Ishikawa (cell line): ENCODE data around the gene FZD2.
A peak's percentile ranks its signal among the peaks of the same experiment; 100 is the strongest.

ENCODE experiments used
- CEBPB ChIP-seq: IDR thresholded peaks from 2 replicates; pipeline ENCODE4 v1.6.1; 2012
- CREB1 ChIP-seq: IDR thresholded peaks from 2 replicates; pipeline ENCODE4 v1.6.1; 2012; ENCODE audit warnings: low read depth
- EGR1 ChIP-seq: IDR thresholded peaks from 2 replicates; pipeline ENCODE4 v1.6.1; 2012
- EP300 ChIP-seq: IDR thresholded peaks from 2 replicates; pipeline ENCODE4 v1.6.1; 2012; ENCODE audit warnings: borderline replicate concordance
- FOXM1 ChIP-seq: IDR thresholded peaks from 2 replicates; pipeline ENCODE4 v1.6.1; 2012; ENCODE audit warnings: low read depth, borderline replicate concordance
- NFIC ChIP-seq: IDR thresholded peaks from 2 replicates; pipeline ENCODE4 v1.6.1; 2012
- RAD21 ChIP-seq: IDR thresholded peaks from 2 replicates; pipeline ENCODE4 v1.6.1; 2012; ENCODE audit warnings: low read depth
- REST ChIP-seq: IDR thresholded peaks from 2 replicates; pipeline ENCODE4 v1.6.1; 2012; ENCODE audit warnings: low read depth, mild to moderate bottlenecking
- TAF1 ChIP-seq: IDR thresholded peaks from 2 replicates; pipeline ENCODE4 v1.6.1; 2012; ENCODE audit warnings: low read depth, mild to moderate bottlenecking
- TCF12 ChIP-seq: IDR thresholded peaks from 2 replicates; pipeline ENCODE4 v1.6.1; 2012; ENCODE audit warnings: low read depth
- TEAD4 ChIP-seq: IDR thresholded peaks from 2 replicates; pipeline ENCODE4 v1.6.1; 2012
- USF1 ChIP-seq: IDR thresholded peaks from 2 replicates; pipeline ENCODE4 v1.6.1; 2012
- YY1 ChIP-seq: IDR thresholded peaks from 2 replicates; pipeline ENCODE4 v1.6.1; 2012; ENCODE audit warnings: low read depth
- ZBTB7A ChIP-seq: IDR thresholded peaks from 2 replicates; pipeline ENCODE4 v1.6.1; 2012; ENCODE audit warnings: low read depth
- TF ChIP-seq, protein P1 (sequence below): IDR thresholded peaks from 2 replicates; pipeline ENCODE4 v1.6.1; 2012

The FZD2 gene

GRCh38 chr17:44555099-44555498 is 2.2 kb upstream of the FZD2 start:
- TF ChIP-seq RAD21 (no peak), TAF1 (no peak), EGR1 (no peak), NFIC (no peak), CEBPB (no peak), TCF12 (no peak), FOXM1 (no peak), CREB1 (no peak), EP300 (no peak), TEAD4 (no peak)
- TF ChIP-seq, protein P1, sequence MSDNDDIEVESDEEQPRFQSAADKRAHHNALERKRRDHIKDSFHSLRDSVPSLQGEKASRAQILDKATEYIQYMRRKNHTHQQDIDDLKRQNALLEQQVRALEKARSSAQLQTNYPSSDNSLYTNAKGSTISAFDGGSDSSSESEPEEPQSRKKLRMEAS, result no peak

- no peak for TF ChIP-seq EP300
- TF ChIP-seq NFIC, result no peak
- 0 out of 2 replicates have a peak, but pooled peaks have one; percentile 35 for TF ChIP-seq YY1
- peak; percentile 35 for TF ChIP-seq TAF1
- TF ChIP-seq, protein P1, result peak; percentile 94
- TF ChIP-seq ZBTB7A, result no peak; the same call in 1 of the 2 replicates
Observed at GRCh38 chr17:44556166-44556831, 985 bp upstream of the FZD2 start.

DNA sequence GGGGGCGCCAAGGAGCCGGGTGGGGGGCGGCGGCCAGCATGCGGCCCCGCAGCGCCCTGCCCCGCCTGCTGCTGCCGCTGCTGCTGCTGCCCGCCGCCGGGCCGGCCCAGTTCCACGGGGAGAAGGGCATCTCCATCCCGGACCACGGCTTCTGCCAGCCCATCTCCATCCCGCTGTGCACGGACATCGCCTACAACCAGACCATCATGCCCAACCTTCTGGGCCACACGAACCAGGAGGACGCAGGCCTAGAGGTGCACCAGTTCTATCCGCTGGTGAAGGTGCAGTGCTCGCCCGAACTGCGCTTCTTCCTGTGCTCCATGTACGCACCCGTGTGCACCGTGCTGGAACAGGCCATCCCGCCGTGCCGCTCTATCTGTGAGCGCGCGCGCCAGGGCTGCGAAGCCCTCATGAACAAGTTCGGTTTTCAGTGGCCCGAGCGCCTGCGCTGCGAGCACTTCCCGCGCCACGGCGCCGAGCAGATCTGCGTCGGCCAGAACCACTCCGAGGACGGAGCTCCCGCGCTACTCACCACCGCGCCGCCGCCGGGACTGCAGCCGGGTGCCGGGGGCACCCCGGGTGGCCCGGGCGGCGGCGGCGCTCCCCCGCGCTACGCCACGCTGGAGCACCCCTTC is 484 bp downstream of the FZD2 start:
- TF ChIP-seq TEAD4 (no peak), YY1 (no peak), CEBPB (no peak), REST (no peak), CREB1 (no peak)
- TF ChIP-seq, protein P1, result no peak

- TF ChIP-seq EP300, result no peak
- TF ChIP-seq YY1, result no peak
- no peak for TF ChIP-seq TAF1
- TF ChIP-seq FOXM1, result no peak
- TF ChIP-seq CEBPB, result no peak
- no peak for TF ChIP-seq EGR1
- no peak for TF ChIP-seq TEAD4
- no peak for TF ChIP-seq RAD21
- no peak for TF ChIP-seq REST
- no peak for TF ChIP-seq NFIC
- no peak for TF ChIP-seq CREB1
- TF ChIP-seq ZBTB7A, result no peak
- TF ChIP-seq, protein P1, result no peak
- no peak for TF ChIP-seq USF1
- no peak for TF ChIP-seq TCF12
Observed at GRCh38 chr17:44558334-44558709, 1.0 kb downstream of the FZD2 start.

DNA sequence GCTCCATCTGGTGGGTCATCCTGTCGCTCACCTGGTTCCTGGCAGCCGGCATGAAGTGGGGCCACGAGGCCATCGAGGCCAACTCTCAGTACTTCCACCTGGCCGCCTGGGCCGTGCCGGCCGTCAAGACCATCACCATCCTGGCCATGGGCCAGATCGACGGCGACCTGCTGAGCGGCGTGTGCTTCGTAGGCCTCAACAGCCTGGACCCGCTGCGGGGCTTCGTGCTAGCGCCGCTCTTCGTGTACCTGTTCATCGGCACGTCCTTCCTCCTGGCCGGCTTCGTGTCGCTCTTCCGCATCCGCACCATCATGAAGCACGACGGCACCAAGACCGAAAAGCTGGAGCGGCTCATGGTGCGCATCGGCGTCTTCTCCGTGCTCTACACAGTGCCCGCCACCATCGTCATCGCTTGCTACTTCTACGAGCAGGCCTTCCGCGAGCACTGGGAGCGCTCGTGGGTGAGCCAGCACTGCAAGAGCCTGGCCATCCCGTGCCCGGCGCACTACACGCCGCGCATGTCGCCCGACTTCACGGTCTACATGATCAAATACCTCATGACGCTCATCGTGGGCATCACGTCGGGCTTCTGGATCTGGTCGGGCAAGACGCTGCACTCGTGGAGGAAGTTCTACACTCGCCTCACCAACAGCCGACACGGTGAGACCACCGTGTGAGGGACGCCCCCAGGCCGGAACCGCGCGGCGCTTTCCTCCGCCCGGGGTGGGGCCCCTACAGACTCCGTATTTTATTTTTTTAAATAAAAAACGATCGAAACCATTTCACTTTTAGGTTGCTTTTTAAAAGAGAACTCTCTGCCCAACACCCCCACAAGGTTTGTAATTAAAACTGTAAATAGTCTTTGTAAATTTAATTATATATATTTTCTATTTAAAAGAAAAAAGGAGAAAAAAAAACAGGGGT is 1.7 kb downstream of the FZD2 start:
- TF ChIP-seq USF1, result no peak
- TF ChIP-seq YY1, result no peak
- TF ChIP-seq TCF12, result no peak
- no peak for TF ChIP-seq NFIC
- TF ChIP-seq EP300, result no peak
- no peak for TF ChIP-seq FOXM1
- TF ChIP-seq EGR1, result no peak
